WTC11 (cell line): ENCODE results near the gene ATP11B. TPM values are rescaled to one million over a fixed set of nuclear protein-coding genes. Genes with fewer than 3 reads are reported as not detected.
"Not testable (repeated sequence)": the region's sequence is repeated elsewhere in the genome, so short reads cannot be mapped to it uniquely, and the experiment has no call there.

Experiments
- ATAC-seq: fragments of 200-7000 bp; cut with Tn5 transposase; 2 replicates; pipeline ENCODE4 v1.10.0; 2021; ENCODE audit warnings: mild to moderate bottlenecking, moderate library complexity
- CTCF ChIA-PET: fragments of 300-600 bp; sonication (Branson Sonifier 250); formaldehyde crosslinking; loops from one replicate; lab custom pipeline; 2021; ENCODE audit warnings: antibody characterized with exemption; lab: Charles Lee
- POLR2A ChIA-PET: fragments of 350-600 bp; sonication (Branson Sonifier 250); formaldehyde crosslinking; loops from one replicate; lab custom pipeline; 2021; ENCODE audit warnings: antibody characterized with exemption; lab: Charles Lee
- DNase-seq: peaks from one replicate; pipeline ENCODE4 v3.0.0; 2021; ENCODE audit warnings: low spot score
- H3K27ac Mint-ChIP-seq: 2 replicates; pipeline ENCODE4 v1.8.0; 2021; ENCODE audit warnings: mixed read lengths
- H3K27me3 Mint-ChIP-seq: 2 replicates; pipeline ENCODE4 v1.8.0; 2021; ENCODE audit warnings: low read depth, mild to moderate bottlenecking, moderate library complexity, mixed read lengths
- H3K36me3 Mint-ChIP-seq: 2 replicates; pipeline ENCODE4 v1.8.0; 2021; ENCODE audit warnings: mixed read lengths
- H3K4me1 Mint-ChIP-seq: 2 replicates; pipeline ENCODE4 v1.8.0; 2022; ENCODE audit warnings: mixed read lengths
- H3K4me3 Mint-ChIP-seq: 2 replicates; pipeline ENCODE4 v1.8.0; 2021; ENCODE audit warnings: mild to moderate bottlenecking, moderate library complexity, mixed read lengths
- H3K9me3 Mint-ChIP-seq: 2 replicates; pipeline ENCODE4 v1.8.0; 2021; ENCODE audit warnings: mixed read lengths
- FOXK1 ChIP-seq: sonication (generic); formaldehyde crosslinking; IDR thresholded peaks from 2 replicates; pipeline ENCODE4 v1.8.0; 2022; ENCODE audit warnings: mild to moderate bottlenecking, moderate library complexity, missing genetic modification reagents
- FOXP1 ChIP-seq: sonication (generic); formaldehyde crosslinking; IDR thresholded peaks from 2 replicates; pipeline ENCODE4 v1.8.0; 2022; ENCODE audit warnings: missing genetic modification reagents, mild to moderate bottlenecking, moderate library complexity, borderline replicate concordance
- MYBL2 ChIP-seq: sonication (generic); formaldehyde crosslinking; IDR thresholded peaks from 2 replicates; pipeline ENCODE4 v1.8.1; 2023; ENCODE audit warnings: mild to moderate bottlenecking, moderate library complexity, missing genetic modification reagents
- ZNF121 ChIP-seq: sonication (generic); formaldehyde crosslinking; IDR thresholded peaks from 2 replicates; pipeline ENCODE4 v1.8.0; 2023; ENCODE audit warnings: missing genetic modification reagents
- ZNF317 ChIP-seq: sonication (generic); formaldehyde crosslinking; IDR thresholded peaks from 2 replicates; pipeline ENCODE4 v1.8.1; 2023; ENCODE audit warnings: low read depth, mild to moderate bottlenecking, moderate library complexity, missing genetic modification reagents, borderline replicate concordance
- total RNA-seq: library from RNA; stranded (reverse); gene quantifications from 3 replicates; pipeline ENCODE4 v1.2.3, GENCODE V29; 2021
- TF ChIP-seq, protein P1 (sequence below): sonication (generic); formaldehyde crosslinking; IDR thresholded peaks from 2 replicates; pipeline ENCODE4 v1.8.0; 2023; ENCODE audit warnings: missing genetic modification reagents, mild to moderate bottlenecking, borderline replicate concordance
- TF ChIP-seq, protein P2 (sequence below): fragments of 250-450 bp; sonication (Bioruptor Pico); IDR thresholded peaks from 2 replicates; pipeline ENCODE4 v1.9.0; 2021; ENCODE audit warnings: mild to moderate bottlenecking, borderline replicate concordance
- TF ChIP-seq, protein P3 (sequence below): sonication (generic); formaldehyde crosslinking; IDR thresholded peaks from 2 replicates; pipeline ENCODE4 v1.8.1; 2023; ENCODE audit warnings: mild to moderate bottlenecking, missing genetic modification reagents, borderline replicate concordance
- TF ChIP-seq, protein P4 (sequence below): sonication (generic); formaldehyde crosslinking; IDR thresholded peaks from 2 replicates; pipeline ENCODE4 v1.8.1; 2023; ENCODE audit warnings: mild to moderate bottlenecking, missing genetic modification reagents, moderate library complexity
- TF ChIP-seq, protein P5 (sequence below): sonication (generic); formaldehyde crosslinking; IDR thresholded peaks from 2 replicates; pipeline ENCODE4 v1.8.0; 2022; ENCODE audit warnings: mild to moderate bottlenecking, missing genetic modification reagents

ATP11B gene
- total RNA-seq, 1 experiment from 2014 or later, result 25.7 TPM

DNA sequence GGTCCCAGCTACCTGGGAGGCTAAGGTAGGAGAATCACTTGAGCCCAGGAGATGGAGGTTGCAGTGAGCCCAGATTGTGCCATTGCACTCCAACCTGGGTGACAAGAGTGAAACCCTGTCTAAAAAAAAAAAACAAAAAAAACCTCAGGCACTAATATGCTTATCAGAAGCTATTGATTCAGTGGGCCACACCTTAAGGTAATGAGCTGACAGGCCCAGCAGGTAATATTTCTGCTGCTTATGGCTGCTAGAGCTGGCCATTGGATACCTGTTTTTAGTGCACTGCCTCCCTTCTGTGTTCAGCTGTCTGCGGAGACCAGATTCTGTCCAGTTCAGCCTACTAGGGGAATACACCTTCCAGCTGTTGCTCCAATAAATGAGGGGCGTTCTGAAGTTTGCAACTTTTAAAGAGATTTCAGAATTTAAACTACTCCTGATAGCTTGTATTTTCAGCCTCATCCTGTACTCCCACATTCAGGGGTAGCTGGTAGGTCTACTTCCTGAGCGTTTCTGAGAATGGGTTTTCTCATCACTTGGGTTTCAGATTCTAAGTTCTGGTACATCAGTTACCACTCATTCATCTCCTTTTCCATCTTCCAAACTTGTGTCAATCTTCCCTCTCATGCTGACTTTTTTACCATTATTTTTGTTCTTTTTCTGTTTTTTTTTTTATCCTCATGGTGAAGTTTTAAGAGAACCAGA, 69.0 kb downstream of the ATP11B start (continued):
- TF ChIP-seq, protein P1, sequence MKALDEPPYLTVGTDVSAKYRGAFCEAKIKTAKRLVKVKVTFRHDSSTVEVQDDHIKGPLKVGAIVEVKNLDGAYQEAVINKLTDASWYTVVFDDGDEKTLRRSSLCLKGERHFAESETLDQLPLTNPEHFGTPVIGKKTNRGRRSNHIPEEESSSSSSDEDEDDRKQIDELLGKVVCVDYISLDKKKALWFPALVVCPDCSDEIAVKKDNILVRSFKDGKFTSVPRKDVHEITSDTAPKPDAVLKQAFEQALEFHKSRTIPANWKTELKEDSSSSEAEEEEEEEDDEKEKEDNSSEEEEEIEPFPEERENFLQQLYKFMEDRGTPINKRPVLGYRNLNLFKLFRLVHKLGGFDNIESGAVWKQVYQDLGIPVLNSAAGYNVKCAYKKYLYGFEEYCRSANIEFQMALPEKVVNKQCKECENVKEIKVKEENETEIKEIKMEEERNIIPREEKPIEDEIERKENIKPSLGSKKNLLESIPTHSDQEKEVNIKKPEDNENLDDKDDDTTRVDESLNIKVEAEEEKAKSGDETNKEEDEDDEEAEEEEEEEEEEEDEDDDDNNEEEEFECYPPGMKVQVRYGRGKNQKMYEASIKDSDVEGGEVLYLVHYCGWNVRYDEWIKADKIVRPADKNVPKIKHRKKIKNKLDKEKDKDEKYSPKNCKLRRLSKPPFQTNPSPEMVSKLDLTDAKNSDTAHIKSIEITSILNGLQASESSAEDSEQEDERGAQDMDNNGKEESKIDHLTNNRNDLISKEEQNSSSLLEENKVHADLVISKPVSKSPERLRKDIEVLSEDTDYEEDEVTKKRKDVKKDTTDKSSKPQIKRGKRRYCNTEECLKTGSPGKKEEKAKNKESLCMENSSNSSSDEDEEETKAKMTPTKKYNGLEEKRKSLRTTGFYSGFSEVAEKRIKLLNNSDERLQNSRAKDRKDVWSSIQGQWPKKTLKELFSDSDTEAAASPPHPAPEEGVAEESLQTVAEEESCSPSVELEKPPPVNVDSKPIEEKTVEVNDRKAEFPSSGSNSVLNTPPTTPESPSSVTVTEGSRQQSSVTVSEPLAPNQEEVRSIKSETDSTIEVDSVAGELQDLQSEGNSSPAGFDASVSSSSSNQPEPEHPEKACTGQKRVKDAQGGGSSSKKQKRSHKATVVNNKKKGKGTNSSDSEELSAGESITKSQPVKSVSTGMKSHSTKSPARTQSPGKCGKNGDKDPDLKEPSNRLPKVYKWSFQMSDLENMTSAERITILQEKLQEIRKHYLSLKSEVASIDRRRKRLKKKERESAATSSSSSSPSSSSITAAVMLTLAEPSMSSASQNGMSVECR (CRISPR knock-in tag), result no peak
- TF ChIP-seq, protein P2, sequence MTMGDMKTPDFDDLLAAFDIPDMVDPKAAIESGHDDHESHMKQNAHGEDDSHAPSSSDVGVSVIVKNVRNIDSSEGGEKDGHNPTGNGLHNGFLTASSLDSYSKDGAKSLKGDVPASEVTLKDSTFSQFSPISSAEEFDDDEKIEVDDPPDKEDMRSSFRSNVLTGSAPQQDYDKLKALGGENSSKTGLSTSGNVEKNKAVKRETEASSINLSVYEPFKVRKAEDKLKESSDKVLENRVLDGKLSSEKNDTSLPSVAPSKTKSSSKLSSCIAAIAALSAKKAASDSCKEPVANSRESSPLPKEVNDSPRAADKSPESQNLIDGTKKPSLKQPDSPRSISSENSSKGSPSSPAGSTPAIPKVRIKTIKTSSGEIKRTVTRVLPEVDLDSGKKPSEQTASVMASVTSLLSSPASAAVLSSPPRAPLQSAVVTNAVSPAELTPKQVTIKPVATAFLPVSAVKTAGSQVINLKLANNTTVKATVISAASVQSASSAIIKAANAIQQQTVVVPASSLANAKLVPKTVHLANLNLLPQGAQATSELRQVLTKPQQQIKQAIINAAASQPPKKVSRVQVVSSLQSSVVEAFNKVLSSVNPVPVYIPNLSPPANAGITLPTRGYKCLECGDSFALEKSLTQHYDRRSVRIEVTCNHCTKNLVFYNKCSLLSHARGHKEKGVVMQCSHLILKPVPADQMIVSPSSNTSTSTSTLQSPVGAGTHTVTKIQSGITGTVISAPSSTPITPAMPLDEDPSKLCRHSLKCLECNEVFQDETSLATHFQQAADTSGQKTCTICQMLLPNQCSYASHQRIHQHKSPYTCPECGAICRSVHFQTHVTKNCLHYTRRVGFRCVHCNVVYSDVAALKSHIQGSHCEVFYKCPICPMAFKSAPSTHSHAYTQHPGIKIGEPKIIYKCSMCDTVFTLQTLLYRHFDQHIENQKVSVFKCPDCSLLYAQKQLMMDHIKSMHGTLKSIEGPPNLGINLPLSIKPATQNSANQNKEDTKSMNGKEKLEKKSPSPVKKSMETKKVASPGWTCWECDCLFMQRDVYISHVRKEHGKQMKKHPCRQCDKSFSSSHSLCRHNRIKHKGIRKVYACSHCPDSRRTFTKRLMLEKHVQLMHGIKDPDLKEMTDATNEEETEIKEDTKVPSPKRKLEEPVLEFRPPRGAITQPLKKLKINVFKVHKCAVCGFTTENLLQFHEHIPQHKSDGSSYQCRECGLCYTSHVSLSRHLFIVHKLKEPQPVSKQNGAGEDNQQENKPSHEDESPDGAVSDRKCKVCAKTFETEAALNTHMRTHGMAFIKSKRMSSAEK, result no peak

DNA sequence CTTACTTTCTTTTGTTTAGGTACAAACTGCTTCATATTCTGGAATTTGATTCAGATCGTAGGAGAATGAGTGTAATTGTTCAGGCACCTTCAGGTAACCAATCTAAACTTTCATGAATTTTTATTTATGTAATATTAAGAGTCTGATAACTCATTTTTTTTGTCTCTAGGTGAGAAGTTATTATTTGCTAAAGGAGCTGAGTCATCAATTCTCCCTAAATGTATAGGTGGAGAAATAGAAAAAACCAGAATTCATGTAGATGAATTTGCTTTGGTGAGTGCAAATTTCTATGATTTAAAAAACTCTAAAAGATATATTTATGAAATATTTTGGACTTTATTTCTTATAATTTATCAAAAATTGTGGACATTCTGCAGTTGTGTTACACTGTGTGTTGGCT, 75.8 kb downstream of the ATP11B start:
- Mint-ChIP-seq H3K27me3 (no peaks in the 10 kb centered on the region; the same call in 1 of the 2 replicates), H3K4me3 (no peak overlapping the region), H3K36me3 (peaks cover 17% of the 10 kb centered on the region), H3K27ac (no peak overlapping the region), H3K9me3 (peaks cover 11% of the 10 kb centered on the region)
- DNase-seq (no peak), ATAC-seq (no peak)
- POLR2A ChIA-PET, result no interaction called here
- TF ChIP-seq ZNF317 (CRISPR knock-in tag), result no peak
- TF ChIP-seq, all 79 proteins: peak for 0
- no peaks in the 10 kb centered on the region for H3K4me1 Mint-ChIP-seq
- CTCF ChIA-PET, result no interaction called here

DNA sequence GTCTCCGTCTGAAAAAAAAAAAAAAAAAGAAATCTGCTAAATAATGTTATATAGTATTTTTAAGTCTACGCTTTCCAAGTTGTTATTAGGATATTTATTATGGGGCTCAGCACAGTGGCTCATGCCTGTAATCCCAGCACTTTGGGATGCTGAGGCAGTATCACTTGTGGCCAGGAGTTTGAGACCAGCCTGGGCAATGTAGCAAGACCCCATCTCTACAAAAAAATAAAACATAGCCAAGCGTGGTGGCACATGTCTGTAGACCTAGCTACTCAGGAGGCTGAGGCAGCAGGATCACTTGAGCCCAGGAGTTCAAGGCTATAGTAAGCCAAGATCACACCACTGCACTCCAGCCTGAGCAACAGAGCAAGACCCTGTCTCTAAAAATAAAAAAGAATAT, 77.6 kb downstream of the ATP11B start:
- DNase-seq, ATAC-seq, H3K27ac Mint-ChIP-seq, POLR2A ChIA-PET, H3K4me1 Mint-ChIP-seq, CTCF ChIA-PET, H3K4me3 Mint-ChIP-seq, H3K27me3 Mint-ChIP-seq: not testable (repeated sequence)
- peaks cover 11% of the 10 kb centered on the region for H3K9me3 Mint-ChIP-seq
- peaks cover 19% of the 10 kb centered on the region for H3K36me3 Mint-ChIP-seq
- peak; percentile 67; the same call in 1 of the 2 replicates for TF ChIP-seq ZNF121 (CRISPR knock-in tag)

DNA sequence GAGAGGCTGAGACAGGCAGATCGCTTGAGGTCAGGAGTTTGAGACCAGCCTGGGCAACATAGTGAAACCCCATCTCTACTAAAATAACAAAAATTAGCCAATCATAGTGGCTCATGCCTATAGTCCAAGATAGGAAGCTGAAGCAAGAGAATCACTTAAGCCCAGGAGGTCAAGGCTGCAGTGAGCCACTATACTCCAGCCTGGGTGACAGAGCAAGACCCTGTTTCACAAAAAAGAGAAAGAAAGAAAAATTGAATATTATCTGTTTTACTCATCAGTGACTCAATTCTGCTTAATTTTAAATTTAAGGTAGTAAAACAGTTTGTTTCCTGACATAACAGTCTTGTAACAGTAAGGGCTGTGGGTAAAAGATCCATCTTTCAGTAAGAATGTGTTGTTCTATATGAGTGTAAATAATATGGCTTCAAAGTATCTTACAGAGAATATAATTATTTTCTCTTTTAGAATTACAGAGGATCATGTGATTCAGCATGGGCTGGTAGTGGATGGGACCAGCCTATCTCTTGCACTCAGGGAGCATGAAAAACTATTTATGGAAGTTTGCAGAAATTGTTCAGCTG, 85.8 kb downstream of the ATP11B start:
- peaks cover 1% of the 10 kb centered on the region; the same call in 1 of the 2 replicates for H3K36me3 Mint-ChIP-seq
- no peak overlapping the region for H3K27ac Mint-ChIP-seq
- DNase-seq (no peak), ATAC-seq (no peak)
- POLR2A ChIA-PET, result no interaction called here
- H3K27me3 Mint-ChIP-seq, result no peaks in the 10 kb centered on the region
- no peak overlapping the region for H3K4me3 Mint-ChIP-seq
- H3K4me1 Mint-ChIP-seq, result peaks cover 7% of the 10 kb centered on the region
- H3K9me3 Mint-ChIP-seq, result no peaks in the 10 kb centered on the region
- CTCF ChIA-PET, result no interaction called here
- no peak for TF ChIP-seq ZNF121 (CRISPR knock-in tag)
- no peak for TF ChIP-seq FOXK1 (CRISPR knock-in tag)
- TF ChIP-seq, protein P3, sequence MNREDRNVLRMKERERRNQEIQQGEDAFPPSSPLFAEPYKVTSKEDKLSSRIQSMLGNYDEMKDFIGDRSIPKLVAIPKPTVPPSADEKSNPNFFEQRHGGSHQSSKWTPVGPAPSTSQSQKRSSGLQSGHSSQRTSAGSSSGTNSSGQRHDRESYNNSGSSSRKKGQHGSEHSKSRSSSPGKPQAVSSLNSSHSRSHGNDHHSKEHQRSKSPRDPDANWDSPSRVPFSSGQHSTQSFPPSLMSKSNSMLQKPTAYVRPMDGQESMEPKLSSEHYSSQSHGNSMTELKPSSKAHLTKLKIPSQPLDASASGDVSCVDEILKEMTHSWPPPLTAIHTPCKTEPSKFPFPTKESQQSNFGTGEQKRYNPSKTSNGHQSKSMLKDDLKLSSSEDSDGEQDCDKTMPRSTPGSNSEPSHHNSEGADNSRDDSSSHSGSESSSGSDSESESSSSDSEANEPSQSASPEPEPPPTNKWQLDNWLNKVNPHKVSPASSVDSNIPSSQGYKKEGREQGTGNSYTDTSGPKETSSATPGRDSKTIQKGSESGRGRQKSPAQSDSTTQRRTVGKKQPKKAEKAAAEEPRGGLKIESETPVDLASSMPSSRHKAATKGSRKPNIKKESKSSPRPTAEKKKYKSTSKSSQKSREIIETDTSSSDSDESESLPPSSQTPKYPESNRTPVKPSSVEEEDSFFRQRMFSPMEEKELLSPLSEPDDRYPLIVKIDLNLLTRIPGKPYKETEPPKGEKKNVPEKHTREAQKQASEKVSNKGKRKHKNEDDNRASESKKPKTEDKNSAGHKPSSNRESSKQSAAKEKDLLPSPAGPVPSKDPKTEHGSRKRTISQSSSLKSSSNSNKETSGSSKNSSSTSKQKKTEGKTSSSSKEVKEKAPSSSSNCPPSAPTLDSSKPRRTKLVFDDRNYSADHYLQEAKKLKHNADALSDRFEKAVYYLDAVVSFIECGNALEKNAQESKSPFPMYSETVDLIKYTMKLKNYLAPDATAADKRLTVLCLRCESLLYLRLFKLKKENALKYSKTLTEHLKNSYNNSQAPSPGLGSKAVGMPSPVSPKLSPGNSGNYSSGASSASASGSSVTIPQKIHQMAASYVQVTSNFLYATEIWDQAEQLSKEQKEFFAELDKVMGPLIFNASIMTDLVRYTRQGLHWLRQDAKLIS (CRISPR knock-in tag), result no peak
- TF ChIP-seq MYBL2 (CRISPR knock-in tag), result no peak
- TF ChIP-seq, protein P4, sequence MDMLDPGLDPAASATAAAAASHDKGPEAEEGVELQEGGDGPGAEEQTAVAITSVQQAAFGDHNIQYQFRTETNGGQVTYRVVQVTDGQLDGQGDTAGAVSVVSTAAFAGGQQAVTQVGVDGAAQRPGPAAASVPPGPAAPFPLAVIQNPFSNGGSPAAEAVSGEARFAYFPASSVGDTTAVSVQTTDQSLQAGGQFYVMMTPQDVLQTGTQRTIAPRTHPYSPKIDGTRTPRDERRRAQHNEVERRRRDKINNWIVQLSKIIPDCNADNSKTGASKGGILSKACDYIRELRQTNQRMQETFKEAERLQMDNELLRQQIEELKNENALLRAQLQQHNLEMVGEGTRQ (CRISPR knock-in tag), result no peak
- TF ChIP-seq, protein P5, sequence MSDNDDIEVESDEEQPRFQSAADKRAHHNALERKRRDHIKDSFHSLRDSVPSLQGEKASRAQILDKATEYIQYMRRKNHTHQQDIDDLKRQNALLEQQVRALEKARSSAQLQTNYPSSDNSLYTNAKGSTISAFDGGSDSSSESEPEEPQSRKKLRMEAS (CRISPR knock-in tag), result no peak
- no peak for TF ChIP-seq FOXP1 (CRISPR knock-in tag)
